Lung microvascular endothelial cell (primary cell): ENCODE data around the gene MILR1. TPM values are rescaled to one million over a fixed set of nuclear protein-coding genes. Genes with fewer than 3 reads are reported as not detected.
"Not testable (repeated sequence)": the region's sequence is repeated elsewhere in the genome, so short reads cannot be mapped to it uniquely, and the experiment has no call there.

Experiments used
- DNase-seq, 2 donors: peaks; one replicate each; pipeline versions ENCODE4 v3.0.0 to v3.0.0-alpha.2; 2010; ENCODE audit warnings: low read depth in 2 of 2
- total RNA-seq: library from RNA; depleted of rRNA; stranded (reverse); fragments of >200 nt; gene quantifications from 2 replicates; pipeline ENCODE4 v1.2.1, GENCODE V29; 2014

Gene MILR1
- total RNA-seq, 1 donor from 2014 or later: 0.60 TPM

DNA sequence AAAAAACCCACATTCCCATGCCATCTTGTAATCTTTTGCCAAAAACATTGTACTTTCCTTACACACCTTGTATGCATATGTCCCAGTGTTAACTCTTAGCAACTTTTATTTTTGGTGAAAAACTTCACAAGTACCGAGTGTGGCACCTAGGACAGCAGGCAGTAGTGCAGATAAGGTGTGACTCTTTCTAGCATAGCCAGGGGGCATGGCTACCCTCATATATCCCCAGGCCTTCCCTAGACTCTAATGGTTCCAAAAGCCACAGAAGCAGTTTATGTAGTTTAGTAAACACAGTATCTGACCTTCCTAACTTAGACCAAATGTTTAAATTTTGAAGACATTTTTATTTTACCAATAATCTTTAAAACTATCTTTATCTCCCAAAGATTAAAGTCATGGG lies 20.5 kb upstream of the MILR1 start:
- DNase-seq: no peak

- DNase-seq: not testable (repeated sequence)
Observed at GRCh38 chr17:64430036-64430435, 18.9 kb upstream of the MILR1 start.

GRCh38 chr17:64431534-64431933 lies 17.4 kb upstream of the MILR1 start:
- DNase-seq: no peak

DNA sequence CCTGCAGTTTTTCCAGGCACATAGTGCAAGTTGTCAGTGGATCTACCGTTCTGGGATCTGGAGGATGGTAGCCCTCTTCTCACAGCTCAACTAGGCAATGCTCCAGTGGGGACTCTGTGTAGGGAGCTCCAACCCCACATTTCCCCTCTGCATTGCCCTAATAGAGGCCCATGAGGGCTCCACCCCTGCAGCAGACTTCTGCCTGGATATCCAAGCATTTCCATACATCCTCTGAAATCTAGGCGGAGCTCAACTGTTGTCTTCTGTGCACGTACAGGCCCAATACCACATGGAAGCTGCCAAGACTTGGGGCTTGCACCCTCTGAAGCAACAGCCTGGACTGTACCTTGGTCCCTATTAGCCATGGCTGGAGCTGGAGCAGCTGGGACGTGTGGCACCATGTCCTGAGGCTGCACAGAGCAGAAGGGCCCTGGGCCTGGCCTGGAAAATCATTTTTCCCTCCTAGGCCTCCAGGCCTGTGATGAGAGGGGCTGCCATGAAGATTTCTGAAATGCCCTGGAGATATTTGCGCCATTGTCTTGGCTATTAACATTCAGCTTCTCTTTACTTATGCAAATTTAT lies 10.9 kb upstream of the MILR1 start:
- no peak for DNase-seq

- DNase-seq: not testable (repeated sequence)
Observed at GRCh38 chr17:64439521-64439920, 9.4 kb upstream of the MILR1 start.

DNA sequence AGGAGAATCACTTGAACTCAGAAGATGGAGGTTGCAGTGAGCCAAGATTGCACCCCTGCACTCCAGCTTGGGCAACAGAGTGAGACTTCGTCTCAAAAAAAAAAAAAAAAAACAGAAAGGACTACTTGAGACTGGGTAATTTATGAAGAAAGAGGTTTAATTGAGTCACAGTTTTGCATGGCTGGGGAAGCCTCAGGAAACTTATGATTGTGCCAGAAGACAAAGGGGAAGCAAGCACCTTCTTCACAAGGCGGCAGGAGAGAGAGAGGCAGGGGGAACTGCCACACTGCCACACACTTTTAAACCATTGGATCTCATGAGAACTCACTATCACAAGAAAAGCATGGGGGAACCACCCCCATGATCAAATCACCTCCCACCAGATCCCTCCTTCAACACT lies 9.0 kb upstream of the MILR1 start:
- DNase-seq: no peak

GRCh38 chr17:64441772-64442540 lies 7.0 kb upstream of the MILR1 start:
- peak; percentile 45 to 92 for DNase-seq

- DNase-seq: no peak
Observed at GRCh38 chr17:64442541-64442971, 6.4 kb upstream of the MILR1 start.

GRCh38 chr17:64443086-64443760 lies 5.7 kb upstream of the MILR1 start:
- DNase-seq: no peak

GRCh38 chr17:64447526-64447925 lies 1.4 kb upstream of the MILR1 start:
- DNase-seq: no peak

DNA sequence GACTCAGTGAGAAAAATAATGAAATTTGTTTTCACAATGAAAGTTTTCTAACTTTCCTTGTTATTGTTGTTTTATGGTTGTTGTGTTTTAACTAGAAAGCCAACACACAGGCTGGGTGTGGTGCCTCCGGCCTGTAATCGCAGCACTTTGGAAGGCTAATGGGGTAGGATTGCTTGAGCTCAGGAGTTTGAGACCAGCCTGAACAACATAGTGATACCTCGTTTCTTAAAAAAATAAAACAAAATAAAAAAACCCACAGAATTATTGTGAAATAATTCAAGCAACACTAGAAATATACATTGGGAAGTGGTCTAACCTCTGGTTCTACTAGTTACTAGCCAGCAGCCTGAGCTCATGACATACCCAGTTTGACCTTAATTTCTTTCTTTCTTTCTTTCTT lies 630 bp downstream of the MILR1 start:
- no peak for DNase-seq

DNA sequence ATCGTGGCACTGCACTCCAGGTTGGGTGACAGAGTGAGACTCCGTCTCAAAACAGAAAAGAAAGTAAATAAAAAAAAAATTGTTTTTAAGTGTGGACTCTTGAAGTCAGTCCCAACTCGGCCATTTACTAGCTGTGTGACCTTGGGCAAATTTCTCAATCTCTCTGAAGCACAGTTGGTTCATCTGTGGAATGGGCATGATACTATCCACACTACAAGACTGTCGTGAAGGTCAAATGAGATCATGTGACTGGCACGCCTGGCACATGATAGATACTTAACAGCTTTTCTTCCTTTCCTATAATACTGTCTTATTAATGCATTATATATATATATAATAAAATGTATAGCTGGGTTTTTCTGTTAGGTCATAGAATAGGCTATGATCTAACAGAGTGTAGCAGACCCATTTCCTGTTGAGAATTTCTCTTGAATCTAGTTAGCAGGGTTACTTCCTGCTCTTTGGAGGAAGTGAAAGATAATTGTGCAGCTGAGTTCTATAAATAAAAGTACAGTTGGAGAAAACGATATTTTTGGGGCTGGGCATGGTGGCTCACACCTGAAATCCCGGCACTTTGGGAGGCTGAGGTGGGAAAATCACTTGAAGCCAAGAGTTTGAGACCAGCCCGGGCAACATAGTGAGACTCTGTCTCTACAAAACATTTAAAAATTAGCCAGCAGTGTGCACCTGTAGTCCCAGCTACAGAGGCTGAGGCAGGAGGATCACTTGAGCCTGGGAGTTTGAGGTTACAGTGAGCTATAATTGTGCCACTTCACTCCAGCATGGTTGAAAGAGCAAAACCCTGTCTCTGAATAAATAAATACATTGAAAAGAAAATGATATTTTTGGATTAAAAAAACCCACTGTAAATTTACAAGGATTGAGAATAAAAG lies 7.3 kb downstream of the MILR1 start:
- peak in 1 of 2 donors; percentile 42 for DNase-seq

- no peak for DNase-seq
Observed at GRCh38 chr17:64457156-64457555, 8.2 kb downstream of the MILR1 start.

- DNase-seq: no peak
Observed at GRCh38 chr17:64458756-64459155, 9.8 kb downstream of the MILR1 start.

GRCh38 chr17:64459284-64459747 lies 10.4 kb downstream of the MILR1 start:
- peak in 1 of 2 donors; percentile 57 for DNase-seq

DNA sequence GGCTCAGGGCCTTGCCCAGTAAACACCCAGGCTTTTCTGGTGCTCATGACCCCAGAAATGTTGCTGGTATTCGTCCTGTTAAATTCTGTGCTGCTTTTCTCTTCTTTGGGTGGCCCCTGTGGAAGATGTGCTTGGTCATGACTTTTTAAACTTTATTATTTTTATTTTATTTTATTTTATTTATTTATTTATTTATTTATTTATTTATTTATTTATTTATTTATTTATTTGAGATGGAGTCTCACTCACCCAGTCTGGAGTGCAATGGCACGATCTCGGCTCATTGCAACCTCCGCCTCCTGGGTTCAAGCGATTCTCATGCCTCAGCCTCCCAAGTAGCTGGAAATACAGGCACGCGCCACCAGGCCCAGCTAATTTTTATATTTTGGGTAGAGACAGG lies 10.9 kb downstream of the MILR1 start:
- DNase-seq: not testable (repeated sequence)

GRCh38 chr17:64460955-64461354 lies 12.0 kb downstream of the MILR1 start:
- DNase-seq: peak; percentile 13 to 37

- DNase-seq: peak; percentile 20 to 58
Observed at GRCh38 chr17:64461788-64462187, 12.9 kb downstream of the MILR1 start.

DNA sequence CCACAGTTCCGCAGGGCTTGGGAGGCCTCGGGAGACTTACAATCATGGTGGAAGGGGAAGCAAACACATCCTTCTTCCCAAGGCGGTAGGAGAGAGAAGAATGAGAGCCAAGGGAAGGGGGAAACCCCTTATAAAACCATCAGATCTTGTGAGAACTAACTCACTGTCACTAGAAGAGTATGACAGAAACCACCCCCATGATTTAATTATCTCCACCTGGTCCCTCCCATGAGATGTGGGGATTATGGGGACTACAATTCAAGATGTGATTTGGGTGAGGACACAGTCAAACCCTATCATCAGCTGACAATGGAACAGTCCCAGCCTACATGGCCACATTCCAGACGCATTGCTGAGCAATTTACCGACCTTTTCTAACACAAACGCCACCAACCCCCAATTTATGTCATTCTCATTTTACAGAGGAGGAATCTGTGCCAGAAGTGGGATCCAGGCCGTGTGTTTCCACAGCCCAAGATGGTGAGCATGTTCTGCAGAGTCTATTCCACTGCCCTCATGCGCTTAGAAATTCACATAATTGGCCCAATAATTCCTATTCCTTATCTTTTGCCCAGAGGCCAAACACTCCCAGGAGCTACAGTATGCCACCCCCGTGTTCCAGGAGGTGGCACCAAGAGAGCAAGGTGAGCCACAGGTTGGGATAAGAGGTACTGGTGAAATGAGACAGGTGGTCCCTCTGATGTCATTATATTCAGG lies 17.3 kb downstream of the MILR1 start:
- no peak for DNase-seq

- not testable (repeated sequence) for DNase-seq
Observed at GRCh38 chr17:64466834-64467233, 17.9 kb downstream of the MILR1 start.

- DNase-seq: no peak
Observed at GRCh38 chr17:64470625-64471024, 21.7 kb downstream of the MILR1 start.
